ENCODE results near the gene CEP170B. TPM values are rescaled to one million over a fixed set of nuclear protein-coding genes. Genes with fewer than 3 reads are reported as not detected.
A peak's percentile ranks its signal among the peaks of the same experiment; 100 is the strongest.
"Not testable (repeated sequence)": the region's sequence is repeated elsewhere in the genome, so short reads cannot be mapped to it uniquely, and the experiment has no call there.

Gene CEP170B
- total and polyA plus RNA-seq, 2 donors from 2014 or later, result 8.1 to 42.4 TPM

DNA sequence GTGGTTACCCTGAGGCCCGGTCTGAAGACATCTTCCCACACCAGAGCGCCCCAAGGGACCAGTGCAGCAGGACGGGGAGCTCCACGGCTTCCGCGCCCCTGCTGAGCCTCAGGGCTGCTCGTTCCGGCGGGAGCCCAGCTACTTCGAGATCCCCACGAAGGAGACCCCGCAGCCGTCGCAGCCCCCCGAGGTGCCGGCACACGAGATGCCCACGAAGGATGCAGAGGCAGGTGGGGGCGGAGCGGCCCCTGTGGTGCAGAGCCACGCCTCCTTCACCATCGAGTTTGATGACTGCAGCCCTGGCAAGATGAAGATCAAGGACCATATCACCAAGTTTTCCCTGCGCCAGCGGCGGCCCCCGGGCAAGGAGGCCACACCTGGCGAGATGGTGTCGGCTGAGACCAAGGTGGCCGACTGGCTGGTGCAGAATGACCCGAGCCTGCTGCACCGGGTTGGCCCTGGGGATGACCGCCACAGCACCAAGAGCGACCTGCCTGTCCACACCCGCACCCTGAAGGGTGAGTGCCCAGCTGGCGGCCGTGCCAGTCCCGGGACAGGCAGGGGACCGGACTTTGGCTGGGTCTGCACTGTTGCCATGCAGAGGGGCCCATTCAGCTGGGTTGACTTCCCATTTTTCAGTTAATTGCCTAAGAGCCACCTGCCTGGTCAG, 18.1 kb downstream of the CEP170B start:
- Histone ChIP-seq H3K4me3 (ENCODE audit: low read length in 3 of 3) (no peak overlapping the region), H3K9me3 (ENCODE audit: control insufficient read depth in 2 of 3, insufficient read depth in 1 of 3, low read length in 3 of 3) (no peaks in the 10 kb centered on the region), H3K36me3 (ENCODE audit: control insufficient read depth in 2 of 3, insufficient read depth in 3 of 3, low read length in 3 of 3) (peaks cover 2 to 12% (median 8%) of the 10 kb centered on the region in 3 donors), H3K27me3 (ENCODE audit: control insufficient read depth, insufficient read depth, low read length) (no peaks in the 10 kb centered on the region), H3K4me1 (ENCODE audit: control insufficient read depth in 2 of 3, insufficient read depth in 2 of 3, low read depth in 1 of 3, low read length in 3 of 3) (no peaks in the 10 kb centered on the region), H3K9ac (ENCODE audit: low read length in 3 of 3) (no peak overlapping the region), H3K27ac (ENCODE audit: low read depth in 2 of 2, low read length in 2 of 2) (no peak overlapping the region)
- no peak for TF ChIP-seq CTCF (IDR thresholded peaks at IDR 0.05; ENCODE audit: borderline replicate concordance, extremely low read depth, insufficient read depth)
- intact Hi-C loops (cut with DNase I), result no loop called here
- DNase-seq (peak in 1 of 5 donors; percentile 72), FAIRE-seq (no peak)

- DNase-seq (peak in 1 of 5 donors; percentile 73), FAIRE-seq (no peak)
- no peak overlapping the region for H3K4me3 ChIP-seq (ENCODE audit: low read length in 3 of 3)
- H3K9ac ChIP-seq (ENCODE audit: low read length in 3 of 3), result no peak overlapping the region
- H3K36me3 ChIP-seq (ENCODE audit: control insufficient read depth in 2 of 3, insufficient read depth in 3 of 3, low read length in 3 of 3), result peaks cover 2 to 12% (median 8%) of the 10 kb centered on the region in 3 donors
- no peaks in the 10 kb centered on the region for H3K27me3 ChIP-seq (ENCODE audit: control insufficient read depth, insufficient read depth, low read length)
- H3K9me3 ChIP-seq (ENCODE audit: control insufficient read depth in 2 of 3, insufficient read depth in 1 of 3, low read length in 3 of 3), result no peaks in the 10 kb centered on the region
- TF ChIP-seq CTCF (IDR thresholded peaks at IDR 0.05; ENCODE audit: borderline replicate concordance, extremely low read depth, insufficient read depth), result no peak
- intact Hi-C loops (cut with DNase I), result no loop called here
- H3K27ac ChIP-seq (ENCODE audit: low read depth in 2 of 2, low read length in 2 of 2), result no peak overlapping the region
- no peaks in the 10 kb centered on the region for H3K4me1 ChIP-seq (ENCODE audit: control insufficient read depth in 2 of 3, insufficient read depth in 2 of 3, low read depth in 1 of 3, low read length in 3 of 3)
These were observed 18.8 kb downstream of the CEP170B start for GRCh38 chr14:104883681-104884361.

GRCh38 chr14:104884381-104884780, 19.3 kb downstream of the CEP170B start:
- peaks cover 2 to 12% (median 6%) of the 10 kb centered on the region in 3 donors for H3K36me3 ChIP-seq (ENCODE audit: control insufficient read depth in 2 of 3, insufficient read depth in 3 of 3, low read length in 3 of 3)
- peak in 1 of 5 donors; percentile 69 for DNase-seq
- FAIRE-seq; intact Hi-C loops (cut with DNase I); H3K4me3 ChIP-seq (ENCODE audit: low read length in 3 of 3); H3K9me3 ChIP-seq (ENCODE audit: control insufficient read depth in 2 of 3, insufficient read depth in 1 of 3, low read length in 3 of 3); H3K9ac ChIP-seq (ENCODE audit: low read length in 3 of 3); H3K27me3 ChIP-seq (ENCODE audit: control insufficient read depth, insufficient read depth, low read length); H3K27ac ChIP-seq (ENCODE audit: low read depth in 2 of 2, low read length in 2 of 2); H3K4me1 ChIP-seq (ENCODE audit: control insufficient read depth in 2 of 3, insufficient read depth in 2 of 3, low read depth in 1 of 3, low read length in 3 of 3): not testable (repeated sequence)
